SH-SY5Y (cell line): Measurements from ENCODE around the gene AUP1.

Experiments
- GATA2 ChIP-seq: IDR thresholded peaks from 2 replicates; pipeline ENCODE4 v1.6.1; 2011; ENCODE audit warnings: mild to moderate bottlenecking, low read depth, low read length
- GATA3 ChIP-seq: IDR thresholded peaks from 2 replicates; pipeline ENCODE4 v1.6.1; 2011; ENCODE audit warnings: low read depth, mild to moderate bottlenecking, low read length, moderate library complexity

GRCh38 chr2:74577448-74577847 is 47.9 kb upstream of the AUP1 start:
- TF ChIP-seq GATA2 (no peak), GATA3 (no peak)
